GM12864 (cell line): ENCODE data around the gene CTCF.

ENCODE experiments used
- DNase-seq: peaks from one replicate; pipeline ENCODE4 v3.0.0-alpha.2; 2011; ENCODE audit warnings: low read depth
- H3K4me3 ChIP-seq: 2 replicates; pipeline ENCODE4 v1.5.1; 2011; ENCODE audit warnings: mild to moderate bottlenecking, low read depth, low read length, control low read depth
- CTCF ChIP-seq: IDR thresholded peaks from 2 replicates; pipeline ENCODE4 v1.5.1; 2011; ENCODE audit warnings: low read depth, mild to moderate bottlenecking, moderate library complexity, low read length, control low read depth, inconsistent platforms; ENCODE audit errors: missing control alignments

CTCF gene

GRCh38 chr16:67594956-67595355 lies 32.6 kb downstream of the CTCF start:
- no peak overlapping the region for H3K4me3 ChIP-seq
- no peak for DNase-seq
- no peak for TF ChIP-seq CTCF

GRCh38 chr16:67598527-67598926 lies 36.2 kb downstream of the CTCF start:
- H3K4me3 ChIP-seq: no peak overlapping the region
- DNase-seq: no peak
- TF ChIP-seq CTCF: no peak

GRCh38 chr16:67605641-67606040 lies 43.3 kb downstream of the CTCF start:
- no peak for TF ChIP-seq CTCF
- DNase-seq: no peak
- H3K4me3 ChIP-seq: no peak overlapping the region

- no peak for TF ChIP-seq CTCF
- no peak for DNase-seq
- H3K4me3 ChIP-seq: no peak overlapping the region
Measured at GRCh38 chr16:67606632-67607031, 44.3 kb downstream of the CTCF start.

GRCh38 chr16:67608364-67608763 lies 46.0 kb downstream of the CTCF start:
- TF ChIP-seq CTCF: no peak
- H3K4me3 ChIP-seq: no peak overlapping the region
- DNase-seq: peak; percentile 4

- peak; percentile 18 for TF ChIP-seq CTCF
- no peak for DNase-seq
Measured at GRCh38 chr16:67613808-67614207, 51.5 kb downstream of the CTCF start.

GRCh38 chr16:67628216-67628615 lies 65.9 kb downstream of the CTCF start:
- no peak for DNase-seq

More at GRCh38 chr16:67613808-67614207, 51.5 kb downstream of the CTCF start:
- H3K4me3 ChIP-seq: no peak overlapping the region

More at GRCh38 chr16:67628216-67628615, 65.9 kb downstream of the CTCF start:
- no peak overlapping the region for H3K4me3 ChIP-seq
- TF ChIP-seq CTCF: no peak
